ENCODE measurements around the gene TYW5. TPM values are rescaled to one million over a fixed set of nuclear protein-coding genes. Genes with fewer than 3 reads are reported as not detected.

The TYW5 gene
- total RNA-seq, 2 donors from 2014 or later: 16.0 to 16.3 TPM

DNA sequence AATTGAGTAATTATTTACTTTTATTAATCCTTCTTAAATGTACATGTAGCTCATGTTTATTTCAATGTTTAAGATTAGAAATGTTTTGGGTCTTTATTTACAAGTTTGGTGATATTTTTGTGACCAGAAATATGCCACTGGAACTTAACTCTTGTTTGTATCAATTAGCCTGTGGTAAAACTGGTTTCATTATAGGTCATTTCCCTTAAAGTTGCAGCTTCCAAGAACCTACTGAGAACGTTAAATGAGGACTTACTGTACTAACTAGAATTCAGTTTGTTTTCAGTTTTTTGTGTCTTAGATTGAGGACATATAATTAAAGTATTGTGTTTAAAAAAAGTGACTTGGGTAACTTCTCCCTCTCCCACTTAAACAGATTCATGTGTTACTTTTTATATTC, 4.3 kb downstream of the TYW5 start:
- TF ChIP-seq, protein P1, sequence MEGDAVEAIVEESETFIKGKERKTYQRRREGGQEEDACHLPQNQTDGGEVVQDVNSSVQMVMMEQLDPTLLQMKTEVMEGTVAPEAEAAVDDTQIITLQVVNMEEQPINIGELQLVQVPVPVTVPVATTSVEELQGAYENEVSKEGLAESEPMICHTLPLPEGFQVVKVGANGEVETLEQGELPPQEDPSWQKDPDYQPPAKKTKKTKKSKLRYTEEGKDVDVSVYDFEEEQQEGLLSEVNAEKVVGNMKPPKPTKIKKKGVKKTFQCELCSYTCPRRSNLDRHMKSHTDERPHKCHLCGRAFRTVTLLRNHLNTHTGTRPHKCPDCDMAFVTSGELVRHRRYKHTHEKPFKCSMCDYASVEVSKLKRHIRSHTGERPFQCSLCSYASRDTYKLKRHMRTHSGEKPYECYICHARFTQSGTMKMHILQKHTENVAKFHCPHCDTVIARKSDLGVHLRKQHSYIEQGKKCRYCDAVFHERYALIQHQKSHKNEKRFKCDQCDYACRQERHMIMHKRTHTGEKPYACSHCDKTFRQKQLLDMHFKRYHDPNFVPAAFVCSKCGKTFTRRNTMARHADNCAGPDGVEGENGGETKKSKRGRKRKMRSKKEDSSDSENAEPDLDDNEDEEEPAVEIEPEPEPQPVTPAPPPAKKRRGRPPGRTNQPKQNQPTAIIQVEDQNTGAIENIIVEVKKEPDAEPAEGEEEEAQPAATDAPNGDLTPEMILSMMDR (conservative IDR thresholded peaks at IDR 0.05): no peak
- Mint-ChIP-seq H3K9me3 (no peaks in the 10 kb centered on the region), H3K4me1 (peaks cover 6% of the 10 kb centered on the region), H3K27ac (no peak overlapping the region), H3K4me3 (no peak overlapping the region), H3K27me3 (ENCODE audit: insufficient read depth) (no peaks in the 10 kb centered on the region), H3K36me3 (ENCODE audit: low read depth) (peaks cover 37% of the 10 kb centered on the region)
- H3K9me3 ChIP-seq (ENCODE audit: control insufficient read depth, low read length): no peaks in the 10 kb centered on the region
- peaks cover 55% of the 10 kb centered on the region for H3K36me3 ChIP-seq (ENCODE audit: control insufficient read depth, insufficient read depth, low read length)
- H3K4me3 ChIP-seq (ENCODE audit: low read length): no peak overlapping the region
- H3K27me3 ChIP-seq (ENCODE audit: control insufficient read depth, insufficient read depth, low read length, poor library complexity, severe bottlenecking): no peaks in the 10 kb centered on the region
- no peak overlapping the region for H3K9ac ChIP-seq (ENCODE audit: extremely low read depth, low read length, poor library complexity, severe bottlenecking)
- 95% methylated on average over 1 of the region's 1 CpG; no CpG with 5 or more reads in 1 of the 2 experiments for WGBS, 2 experiments (ENCODE audit: insufficient coverage in 1 of 2, insufficient read length in 1 of 2)
- no peak for DNase-seq
- H3K27ac ChIP-seq (ENCODE audit: low read depth, low read length): no peak overlapping the region
- H3K4me1 ChIP-seq (ENCODE audit: control insufficient read depth, insufficient read depth, low read length): no peaks in the 10 kb centered on the region

DNA sequence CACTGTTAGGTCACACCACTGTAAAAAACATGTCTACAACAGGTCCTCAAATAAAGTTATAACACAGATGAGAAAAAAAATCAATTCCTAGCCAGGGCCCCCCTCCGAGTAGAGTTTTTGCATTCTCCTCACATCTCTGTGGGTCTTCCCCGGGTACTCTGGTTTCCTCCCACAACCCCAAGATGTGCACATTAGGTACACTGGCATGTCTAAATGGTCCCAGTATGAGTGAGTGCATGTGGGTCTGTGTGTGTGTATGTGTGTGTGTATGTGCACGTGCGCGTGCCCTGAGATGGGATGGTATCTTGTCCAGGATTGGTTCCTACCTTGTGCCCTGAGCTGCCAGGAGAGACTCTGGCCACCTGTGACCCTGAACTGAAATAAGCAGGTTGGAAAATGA, 4.9 kb downstream of the TYW5 start:
- Mint-ChIP-seq H3K27me3 (ENCODE audit: insufficient read depth) (no peaks in the 10 kb centered on the region), H3K9me3 (no peaks in the 10 kb centered on the region), H3K27ac (no peak overlapping the region), H3K4me3 (no peak overlapping the region), H3K4me1 (peaks cover 6% of the 10 kb centered on the region), H3K36me3 (ENCODE audit: low read depth) (peaks cover 38% of the 10 kb centered on the region)
- DNase-seq: no peak
- Histone ChIP-seq H3K9me3 (ENCODE audit: control insufficient read depth, low read length) (no peaks in the 10 kb centered on the region), H3K4me1 (ENCODE audit: control insufficient read depth, insufficient read depth, low read length) (no peaks in the 10 kb centered on the region), H3K27me3 (ENCODE audit: control insufficient read depth, insufficient read depth, low read length, poor library complexity, severe bottlenecking) (no peaks in the 10 kb centered on the region), H3K9ac (ENCODE audit: extremely low read depth, low read length, poor library complexity, severe bottlenecking) (no peak overlapping the region), H3K4me3 (ENCODE audit: low read length) (no peak overlapping the region), H3K36me3 (ENCODE audit: control insufficient read depth, insufficient read depth, low read length) (peaks cover 61% of the 10 kb centered on the region), H3K27ac (ENCODE audit: low read depth, low read length) (no peak overlapping the region)
- WGBS, 2 experiments (ENCODE audit: insufficient coverage in 1 of 2, insufficient read length in 1 of 2): 96% methylated on average over 5 of the region's 5 CpGs; no CpG with 5 or more reads in 1 of the 2 experiments
- TF ChIP-seq, protein P1 (conservative IDR thresholded peaks at IDR 0.05): no peak

DNA sequence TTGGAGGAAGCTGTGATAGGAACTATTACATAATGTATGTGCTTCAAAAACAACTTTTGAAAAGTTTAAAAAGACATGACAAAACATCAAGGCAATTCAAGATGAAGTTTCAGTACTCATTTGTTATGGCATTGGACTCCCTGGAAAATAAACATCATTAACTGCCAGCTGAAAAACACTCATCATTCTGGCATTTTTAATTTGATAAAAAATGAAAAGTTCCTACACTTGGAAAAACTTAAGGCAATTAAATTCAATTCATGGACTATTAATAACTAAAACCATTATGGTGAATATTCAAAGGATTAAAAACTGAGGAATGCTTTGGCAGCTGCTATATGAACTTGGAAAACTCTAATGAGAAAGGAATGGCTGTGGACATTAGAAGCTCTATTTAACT, 8.5 kb downstream of the TYW5 start:
- H3K4me1 ChIP-seq (ENCODE audit: control insufficient read depth, insufficient read depth, low read length): no peaks in the 10 kb centered on the region
- no peaks in the 10 kb centered on the region for H3K4me1 Mint-ChIP-seq
- peaks cover 85% of the 10 kb centered on the region for H3K36me3 ChIP-seq (ENCODE audit: control insufficient read depth, insufficient read depth, low read length)
- TF ChIP-seq, protein P1 (conservative IDR thresholded peaks at IDR 0.05): no peak
- H3K9me3 ChIP-seq (ENCODE audit: control insufficient read depth, low read length): no peaks in the 10 kb centered on the region
- H3K27me3 Mint-ChIP-seq (ENCODE audit: insufficient read depth): no peaks in the 10 kb centered on the region
- no peak overlapping the region for H3K4me3 ChIP-seq (ENCODE audit: low read length)
- no peak overlapping the region for H3K9ac ChIP-seq (ENCODE audit: extremely low read depth, low read length, poor library complexity, severe bottlenecking)
- peaks cover 51% of the 10 kb centered on the region for H3K36me3 Mint-ChIP-seq (ENCODE audit: low read depth)
- H3K27me3 ChIP-seq (ENCODE audit: control insufficient read depth, insufficient read depth, low read length, poor library complexity, severe bottlenecking): no peaks in the 10 kb centered on the region
- H3K27ac ChIP-seq (ENCODE audit: low read depth, low read length): no peak overlapping the region
- DNase-seq: no peak
- no peaks in the 10 kb centered on the region for H3K9me3 Mint-ChIP-seq
- H3K4me3 Mint-ChIP-seq: no peak overlapping the region
- no peak overlapping the region for H3K27ac Mint-ChIP-seq
